ENCODE results near the gene TRIM71. TPM values are rescaled to one million over a fixed set of nuclear protein-coding genes. Genes with fewer than 3 reads are reported as not detected.

Gene TRIM71
- total and polyA plus RNA-seq, 2 of the 13 experiments (the other 11 are each of a cell fraction or from before 2014, with no cell fraction given): 21.7 to 76.9 TPM

DNA sequence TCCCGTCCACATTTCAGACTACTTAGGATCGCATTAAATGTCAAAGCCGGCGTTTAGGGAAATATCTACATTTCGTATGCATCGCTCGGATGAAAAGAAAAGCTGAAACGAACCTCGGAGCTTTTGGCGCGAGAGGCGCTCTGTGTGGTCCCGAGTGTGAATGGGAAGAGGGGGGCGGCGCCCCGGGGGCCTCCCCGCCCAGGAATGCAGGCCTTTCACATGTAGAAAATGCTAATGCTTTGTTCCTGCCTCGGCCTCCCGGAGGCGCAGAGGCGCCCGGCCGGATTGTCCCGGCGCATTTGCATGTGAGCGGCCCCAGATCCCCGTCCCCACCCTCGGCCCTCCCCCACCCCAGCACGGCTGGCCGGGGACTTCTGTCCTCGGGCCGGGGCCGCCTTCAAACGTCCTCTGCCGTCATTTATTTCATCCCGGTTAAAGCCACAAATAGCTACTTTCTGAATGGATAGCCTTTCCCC is 37.0 kb upstream of the TRIM71 start (continued):
- TF ChIP-seq, protein P1, sequence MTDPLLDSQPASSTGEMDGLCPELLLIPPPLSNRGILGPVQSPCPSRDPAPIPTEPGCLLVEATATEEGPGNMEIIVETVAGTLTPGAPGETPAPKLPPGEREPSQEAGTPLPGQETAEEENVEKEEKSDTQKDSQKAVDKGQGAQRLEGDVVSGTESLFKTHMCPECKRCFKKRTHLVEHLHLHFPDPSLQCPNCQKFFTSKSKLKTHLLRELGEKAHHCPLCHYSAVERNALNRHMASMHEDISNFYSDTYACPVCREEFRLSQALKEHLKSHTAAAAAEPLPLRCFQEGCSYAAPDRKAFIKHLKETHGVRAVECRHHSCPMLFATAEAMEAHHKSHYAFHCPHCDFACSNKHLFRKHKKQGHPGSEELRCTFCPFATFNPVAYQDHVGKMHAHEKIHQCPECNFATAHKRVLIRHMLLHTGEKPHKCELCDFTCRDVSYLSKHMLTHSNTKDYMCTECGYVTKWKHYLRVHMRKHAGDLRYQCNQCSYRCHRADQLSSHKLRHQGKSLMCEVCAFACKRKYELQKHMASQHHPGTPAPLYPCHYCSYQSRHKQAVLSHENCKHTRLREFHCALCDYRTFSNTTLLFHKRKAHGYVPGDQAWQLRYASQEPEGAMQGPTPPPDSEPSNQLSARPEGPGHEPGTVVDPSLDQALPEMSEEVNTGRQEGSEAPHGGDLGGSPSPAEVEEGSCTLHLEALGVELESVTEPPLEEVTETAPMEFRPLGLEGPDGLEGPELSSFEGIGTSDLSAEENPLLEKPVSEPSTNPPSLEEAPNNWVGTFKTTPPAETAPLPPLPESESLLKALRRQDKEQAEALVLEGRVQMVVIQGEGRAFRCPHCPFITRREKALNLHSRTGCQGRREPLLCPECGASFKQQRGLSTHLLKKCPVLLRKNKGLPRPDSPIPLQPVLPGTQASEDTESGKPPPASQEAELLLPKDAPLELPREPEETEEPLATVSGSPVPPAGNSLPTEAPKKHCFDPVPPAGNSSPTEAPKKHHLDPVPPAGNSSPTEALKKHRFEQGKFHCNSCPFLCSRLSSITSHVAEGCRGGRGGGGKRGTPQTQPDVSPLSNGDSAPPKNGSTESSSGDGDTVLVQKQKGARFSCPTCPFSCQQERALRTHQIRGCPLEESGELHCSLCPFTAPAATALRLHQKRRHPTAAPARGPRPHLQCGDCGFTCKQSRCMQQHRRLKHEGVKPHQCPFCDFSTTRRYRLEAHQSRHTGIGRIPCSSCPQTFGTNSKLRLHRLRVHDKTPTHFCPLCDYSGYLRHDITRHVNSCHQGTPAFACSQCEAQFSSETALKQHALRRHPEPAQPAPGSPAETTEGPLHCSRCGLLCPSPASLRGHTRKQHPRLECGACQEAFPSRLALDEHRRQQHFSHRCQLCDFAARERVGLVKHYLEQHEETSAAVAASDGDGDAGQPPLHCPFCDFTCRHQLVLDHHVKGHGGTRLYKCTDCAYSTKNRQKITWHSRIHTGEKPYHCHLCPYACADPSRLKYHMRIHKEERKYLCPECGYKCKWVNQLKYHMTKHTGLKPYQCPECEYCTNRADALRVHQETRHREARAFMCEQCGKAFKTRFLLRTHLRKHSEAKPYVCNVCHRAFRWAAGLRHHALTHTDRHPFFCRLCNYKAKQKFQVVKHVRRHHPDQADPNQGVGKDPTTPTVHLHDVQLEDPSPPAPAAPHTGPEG (CRISPR knock-in tag; IDR thresholded peaks at IDR 0.05): peak; percentile 25; the same call in 1 of the 2 replicates
- no peak for TF ChIP-seq RARA (CRISPR knock-in tag; IDR thresholded peaks at IDR 0.05)
- peak; percentile 9; the same call in 1 of the 2 replicates for TF ChIP-seq KMT2B (CRISPR knock-in tag; IDR thresholded peaks at IDR 0.05)
- TF ChIP-seq ZBTB38 (CRISPR knock-in tag; IDR thresholded peaks at IDR 0.05): no peak
- TF ChIP-seq ARNT2 (CRISPR knock-in tag; IDR thresholded peaks at IDR 0.05; ENCODE audit: low read depth): no peak
- TF ChIP-seq, protein P2, sequence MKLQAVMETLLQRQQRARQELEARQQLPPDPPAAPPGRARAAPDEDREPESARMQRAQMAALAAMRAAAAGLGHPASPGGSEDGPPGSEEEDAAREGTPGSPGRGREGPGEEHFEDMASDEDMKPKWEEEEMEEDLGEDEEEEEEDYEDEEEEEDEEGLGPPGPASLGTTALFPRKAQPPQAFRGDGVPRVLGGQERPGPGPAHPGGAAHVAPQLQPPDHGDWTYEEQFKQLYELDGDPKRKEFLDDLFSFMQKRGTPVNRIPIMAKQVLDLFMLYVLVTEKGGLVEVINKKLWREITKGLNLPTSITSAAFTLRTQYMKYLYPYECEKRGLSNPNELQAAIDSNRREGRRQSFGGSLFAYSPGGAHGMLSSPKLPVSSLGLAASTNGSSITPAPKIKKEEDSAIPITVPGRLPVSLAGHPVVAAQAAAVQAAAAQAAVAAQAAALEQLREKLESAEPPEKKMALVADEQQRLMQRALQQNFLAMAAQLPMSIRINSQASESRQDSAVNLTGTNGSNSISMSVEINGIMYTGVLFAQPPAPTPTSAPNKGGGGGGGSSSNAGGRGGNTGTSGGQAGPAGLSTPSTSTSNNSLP (IDR thresholded peaks at IDR 0.05; ENCODE audit: low read depth, low read length): no peak
- TF ChIP-seq ERF (CRISPR knock-in tag; IDR thresholded peaks at IDR 0.05): 0 out of 2 replicates have a peak, but pooled peaks have one; percentile 21
- no peak for TF ChIP-seq JARID2 (CRISPR knock-in tag; IDR thresholded peaks at IDR 0.05; ENCODE audit: insufficient replicate concordance)
- no peak; the same call in 1 of the 2 replicates for TF ChIP-seq RXRB (CRISPR knock-in tag; IDR thresholded peaks at IDR 0.05; ENCODE audit: borderline replicate concordance)
- TF ChIP-seq BORCS8-MEF2B (CRISPR knock-in tag; IDR thresholded peaks at IDR 0.05): no peak
- TF ChIP-seq, protein P3, sequence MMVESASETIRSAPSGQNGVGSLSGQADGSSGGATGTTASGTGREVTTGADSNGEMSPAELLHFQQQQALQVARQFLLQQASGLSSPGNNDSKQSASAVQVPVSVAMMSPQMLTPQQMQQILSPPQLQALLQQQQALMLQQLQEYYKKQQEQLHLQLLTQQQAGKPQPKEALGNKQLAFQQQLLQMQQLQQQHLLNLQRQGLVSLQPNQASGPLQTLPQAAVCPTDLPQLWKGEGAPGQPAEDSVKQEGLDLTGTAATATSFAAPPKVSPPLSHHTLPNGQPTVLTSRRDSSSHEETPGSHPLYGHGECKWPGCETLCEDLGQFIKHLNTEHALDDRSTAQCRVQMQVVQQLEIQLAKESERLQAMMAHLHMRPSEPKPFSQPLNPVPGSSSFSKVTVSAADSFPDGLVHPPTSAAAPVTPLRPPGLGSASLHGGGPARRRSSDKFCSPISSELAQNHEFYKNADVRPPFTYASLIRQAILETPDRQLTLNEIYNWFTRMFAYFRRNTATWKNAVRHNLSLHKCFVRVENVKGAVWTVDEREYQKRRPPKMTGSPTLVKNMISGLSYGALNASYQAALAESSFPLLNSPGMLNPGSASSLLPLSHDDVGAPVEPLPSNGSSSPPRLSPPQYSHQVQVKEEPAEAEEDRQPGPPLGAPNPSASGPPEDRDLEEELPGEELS (CRISPR knock-in tag; IDR thresholded peaks at IDR 0.05): peak; percentile 44; the same call in 1 of the 2 replicates
- no peak for TF ChIP-seq MATR3 (CRISPR knock-in tag; IDR thresholded peaks at IDR 0.05)
- no peak for TF ChIP-seq ATF1 (CRISPR knock-in tag; IDR thresholded peaks at IDR 0.05)
- TF ChIP-seq, protein P4, sequence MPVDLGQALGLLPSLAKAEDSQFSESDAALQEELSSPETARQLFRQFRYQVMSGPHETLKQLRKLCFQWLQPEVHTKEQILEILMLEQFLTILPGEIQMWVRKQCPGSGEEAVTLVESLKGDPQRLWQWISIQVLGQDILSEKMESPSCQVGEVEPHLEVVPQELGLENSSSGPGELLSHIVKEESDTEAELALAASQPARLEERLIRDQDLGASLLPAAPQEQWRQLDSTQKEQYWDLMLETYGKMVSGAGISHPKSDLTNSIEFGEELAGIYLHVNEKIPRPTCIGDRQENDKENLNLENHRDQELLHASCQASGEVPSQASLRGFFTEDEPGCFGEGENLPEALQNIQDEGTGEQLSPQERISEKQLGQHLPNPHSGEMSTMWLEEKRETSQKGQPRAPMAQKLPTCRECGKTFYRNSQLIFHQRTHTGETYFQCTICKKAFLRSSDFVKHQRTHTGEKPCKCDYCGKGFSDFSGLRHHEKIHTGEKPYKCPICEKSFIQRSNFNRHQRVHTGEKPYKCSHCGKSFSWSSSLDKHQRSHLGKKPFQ (CRISPR knock-in tag; IDR thresholded peaks at IDR 0.05; ENCODE audit: insufficient replicate concordance): peak; percentile 69
- TF ChIP-seq FOXA1 (IDR thresholded peaks at IDR 0.05): no peak
- no peak for TF ChIP-seq FOXA1 (CRISPR knock-in tag; IDR thresholded peaks at IDR 0.05)
- no peak for TF ChIP-seq ZIK1 (CRISPR knock-in tag; IDR thresholded peaks at IDR 0.05; ENCODE audit: borderline replicate concordance, low read depth)
- peak; percentile 26; the same call in 1 of the 2 replicates for TF ChIP-seq SP5 (CRISPR knock-in tag; IDR thresholded peaks at IDR 0.05; ENCODE audit: borderline replicate concordance, low read depth)
- TF ChIP-seq ATF7 (IDR thresholded peaks at IDR 0.05): no peak
- TF ChIP-seq ATF7 (CRISPR knock-in tag; IDR thresholded peaks at IDR 0.05): no peak
- TF ChIP-seq ZNF557 (CRISPR knock-in tag; IDR thresholded peaks at IDR 0.05): no peak

Data from HepG2 (cell line).